DND-41 (cell line): Measurements from ENCODE around the gene SEMA4B.

ENCODE experiments used
- CTCF ChIP-seq: IDR thresholded peaks from 2 replicates; pipeline ENCODE4 v1.5.1; 2012; ENCODE audit warnings: borderline replicate concordance, low read length, moderate library complexity, mild to moderate bottlenecking; ENCODE audit not compliant: poor library complexity, severe bottlenecking; ENCODE audit errors: extremely low read depth
- EZH2 ChIP-seq: IDR thresholded peaks from 3 replicates; pipeline ENCODE4 v1.6.1; 2012; ENCODE audit warnings: borderline replicate concordance, low read depth, mild to moderate bottlenecking, moderate library complexity, low read length, inconsistent platforms; ENCODE audit not compliant: severe bottlenecking

DNA sequence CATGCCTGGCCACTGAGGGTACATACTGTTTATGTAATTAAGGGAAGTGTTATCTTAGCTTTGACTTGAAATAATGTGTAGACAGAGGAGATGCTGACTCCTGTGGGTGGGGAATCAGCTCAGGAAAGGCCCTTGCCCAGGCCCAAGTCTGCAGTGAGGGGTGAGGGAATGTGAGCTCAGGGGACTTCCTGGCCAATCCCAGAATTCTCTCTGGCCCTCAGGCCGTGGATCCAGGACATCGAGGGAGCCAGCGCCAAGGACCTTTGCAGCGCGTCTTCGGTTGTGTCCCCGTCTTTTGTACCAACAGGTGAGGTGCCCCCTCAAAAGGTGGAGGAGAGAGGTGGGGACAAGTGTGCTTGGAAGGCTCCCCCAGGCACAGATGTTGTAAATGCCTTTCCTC, 26.2 kb downstream of the SEMA4B start:
- TF ChIP-seq EZH2 (no peak), CTCF (no peak)
